ENCODE data around the gene PTGES3. TPM values are rescaled to one million over a fixed set of nuclear protein-coding genes. Genes with fewer than 3 reads are reported as not detected.

Gene PTGES3
- polyA plus RNA-seq, 3 donors = 46.1 to 232 (median 187) TPM

DNA sequence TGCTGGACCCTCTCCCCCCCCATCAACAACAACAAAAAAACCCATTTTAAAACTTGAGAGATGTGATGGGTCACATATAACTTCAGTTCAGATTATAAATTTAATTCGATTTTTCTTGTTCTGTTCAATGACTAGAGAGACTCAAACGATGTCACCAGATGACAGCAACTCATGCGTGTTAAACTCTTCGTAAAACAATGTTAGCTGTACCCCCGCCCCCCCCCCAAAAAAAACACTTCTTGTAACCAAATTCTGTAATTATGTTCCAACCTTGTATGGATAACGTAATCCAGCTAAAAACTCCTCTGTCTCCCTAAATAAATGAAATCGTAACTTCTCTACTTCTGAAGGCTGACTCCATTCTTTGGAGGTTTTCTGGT lies 37.6 kb upstream of the PTGES3 start:
- WGBS (ENCODE audit: insufficient coverage) = no CpG with 5 or more reads among the region's 7 CpGs
- no peaks in the 10 kb centered on the region for H3K9me3 Mint-ChIP-seq
- H3K36me3 ChIP-seq (replicated peaks in 1 of 2; ENCODE audit: control insufficient read depth in 1 of 2, insufficient read depth in 2 of 2, low read length in 2 of 2) = peaks cover 5 to 20% of the 10 kb centered on the region in 2 donors
- H3K27me3 ChIP-seq (ENCODE audit: control insufficient read depth in 2 of 2, insufficient read depth in 2 of 2, low read length in 2 of 2) = no peaks in the 10 kb centered on the region
- peaks cover 43% of the 10 kb centered on the region for H3K4me1 Mint-ChIP-seq
- peaks cover 0 to 2% (median 0%) of the 10 kb centered on the region in 3 donors for H3K27me3 Mint-ChIP-seq (ENCODE audit: low read depth in 3 of 3)
- peaks cover 18 to 23% of the 10 kb centered on the region in 2 donors for H3K36me3 Mint-ChIP-seq
- H3K27ac Mint-ChIP-seq = peak overlapping the region; percentile 97 to 99 (median 98)
- DNase-seq = no peak
- TF ChIP-seq, protein P1, sequence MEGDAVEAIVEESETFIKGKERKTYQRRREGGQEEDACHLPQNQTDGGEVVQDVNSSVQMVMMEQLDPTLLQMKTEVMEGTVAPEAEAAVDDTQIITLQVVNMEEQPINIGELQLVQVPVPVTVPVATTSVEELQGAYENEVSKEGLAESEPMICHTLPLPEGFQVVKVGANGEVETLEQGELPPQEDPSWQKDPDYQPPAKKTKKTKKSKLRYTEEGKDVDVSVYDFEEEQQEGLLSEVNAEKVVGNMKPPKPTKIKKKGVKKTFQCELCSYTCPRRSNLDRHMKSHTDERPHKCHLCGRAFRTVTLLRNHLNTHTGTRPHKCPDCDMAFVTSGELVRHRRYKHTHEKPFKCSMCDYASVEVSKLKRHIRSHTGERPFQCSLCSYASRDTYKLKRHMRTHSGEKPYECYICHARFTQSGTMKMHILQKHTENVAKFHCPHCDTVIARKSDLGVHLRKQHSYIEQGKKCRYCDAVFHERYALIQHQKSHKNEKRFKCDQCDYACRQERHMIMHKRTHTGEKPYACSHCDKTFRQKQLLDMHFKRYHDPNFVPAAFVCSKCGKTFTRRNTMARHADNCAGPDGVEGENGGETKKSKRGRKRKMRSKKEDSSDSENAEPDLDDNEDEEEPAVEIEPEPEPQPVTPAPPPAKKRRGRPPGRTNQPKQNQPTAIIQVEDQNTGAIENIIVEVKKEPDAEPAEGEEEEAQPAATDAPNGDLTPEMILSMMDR (IDR thresholded peaks at IDR 0.05) = no peak
- peak overlapping the region; percentile 98 for H3K4me3 Mint-ChIP-seq
- H3K4me2 ChIP-seq (replicated peaks; ENCODE audit: extremely low read depth, low read length, poor library complexity, severe bottlenecking) = peak overlapping the region; percentile 89
- H4K20me1 ChIP-seq (ENCODE audit: insufficient read depth, low read length) = peaks cover 34% of the 10 kb centered on the region
- peak overlapping the region; percentile 93 to 97 for H3K27ac ChIP-seq (ENCODE audit: low read depth in 1 of 2, low read length in 2 of 2)
- H3K79me2 ChIP-seq (ENCODE audit: insufficient read depth, low read length) = peaks cover 73% of the 10 kb centered on the region
- H3K4me3 ChIP-seq (replicated peaks in 1 of 3; ENCODE audit: low read depth in 2 of 3, low read length in 3 of 3) = peak overlapping the region; percentile 67 to 99 (median 98)
- no peaks in the 10 kb centered on the region for H3K9me3 ChIP-seq (replicated peaks in 1 of 2; ENCODE audit: control insufficient read depth in 1 of 2, insufficient read depth in 1 of 2, low read length in 2 of 2)
- intact Hi-C loops (cut with micrococcal nuclease) = loop anchor here (1.0 to 10.0 kb wide), 3 partner anchors 37 to 81 kb away; partner anchors contain the start of genes PTGES3 (in 2 of the 2) and ATP5F1B (in 1 of the 2)
- peak overlapping the region; percentile 82 for H2AFZ ChIP-seq (ENCODE audit: insufficient read depth, low read depth, low read length, poor library complexity, severe bottlenecking)
- H3K9ac ChIP-seq (ENCODE audit: insufficient read depth, low read length, poor library complexity, severe bottlenecking) = peak overlapping the region; percentile 90
- peaks cover 41 to 54% of the 10 kb centered on the region in 2 donors for H3K4me1 ChIP-seq (ENCODE audit: control insufficient read depth in 1 of 2, insufficient read depth in 2 of 2, low read length in 2 of 2)

GRCh38 chr12:56724972-56725722 lies 37.1 kb upstream of the PTGES3 start, which contains the start of gene NACA:
Gene NACA, minus strand, starts transcription at chr12:56725299. Its CDS starts 778 bp downstream, at chr12:56724521.
- WGBS (ENCODE audit: insufficient coverage) = 0% methylated on average over 40 of the region's 46 CpGs
- Histone ChIP-seq H3K27ac (ENCODE audit: low read depth in 1 of 2, low read length in 2 of 2) (peak within 1 kb of the TSS; percentile 93 to 97), H3K36me3 (replicated peaks in 1 of 2; ENCODE audit: control insufficient read depth in 1 of 2, insufficient read depth in 2 of 2, low read length in 2 of 2) (peaks cover 5 to 24% of the 10 kb centered on the region in 2 donors), H3K27me3 (ENCODE audit: control insufficient read depth in 2 of 2, insufficient read depth in 2 of 2, low read length in 2 of 2) (no peaks in the 10 kb centered on the region), H3K4me1 (ENCODE audit: control insufficient read depth in 1 of 2, insufficient read depth in 2 of 2, low read length in 2 of 2) (peaks cover 47 to 60% of the 10 kb centered on the region in 2 donors), H3K9ac (ENCODE audit: insufficient read depth, low read length, poor library complexity, severe bottlenecking) (peak within 1 kb of the TSS; percentile 90), H3K4me2 (replicated peaks; ENCODE audit: extremely low read depth, low read length, poor library complexity, severe bottlenecking) (peak within 1 kb of the TSS; percentile 89), H3K4me3 (replicated peaks in 1 of 3; ENCODE audit: low read depth in 2 of 3, low read length in 3 of 3) (peak within 1 kb of the TSS; percentile 67 to 99 (median 98)), H4K20me1 (ENCODE audit: insufficient read depth, low read length) (peaks cover 40% of the 10 kb centered on the region), H2AFZ (ENCODE audit: insufficient read depth, low read depth, low read length, poor library complexity, severe bottlenecking) (peak within 1 kb of the TSS; percentile 82), H3K79me2 (ENCODE audit: insufficient read depth, low read length) (peaks cover 78% of the 10 kb centered on the region), H3K9me3 (replicated peaks in 1 of 2; ENCODE audit: control insufficient read depth in 1 of 2, insufficient read depth in 1 of 2, low read length in 2 of 2) (no peaks in the 10 kb centered on the region)
- intact Hi-C loops (cut with micrococcal nuclease) = loop anchor here (5.0 to 10.0 kb wide), 3 partner anchors 38 to 80 kb away; partner anchors contain the start of genes ATP5F1B (in 2 of the 2) and PTGES3 (in 1 of the 2)
- Mint-ChIP-seq H3K27ac (peak within 1 kb of the TSS; percentile 97 to 99 (median 98)), H3K4me1 (peaks cover 48% of the 10 kb centered on the region), H3K27me3 (ENCODE audit: low read depth in 3 of 3) (peaks cover 0 to 2% (median 0%) of the 10 kb centered on the region in 3 donors), H3K9me3 (no peaks in the 10 kb centered on the region), H3K4me3 (peak within 1 kb of the TSS; percentile 98), H3K36me3 (peaks cover 21 to 25% of the 10 kb centered on the region in 2 donors)
- TF ChIP-seq, protein P1 (IDR thresholded peaks at IDR 0.05) = no peak
- DNase-seq = peak; percentile 98 to 99 (median 99)
